HG03520 (cell line): ENCODE results near the gene LAMA2.

Experiments
- ATAC-seq: cut with Tn5 transposase; IDR thresholded peaks from one replicate; pipeline ENCODE4 v1.9.1; 2021; ENCODE audit warnings: mild to moderate bottlenecking, moderate library complexity; ENCODE audit not compliant: unreplicated experiment

LAMA2 gene, protein sequence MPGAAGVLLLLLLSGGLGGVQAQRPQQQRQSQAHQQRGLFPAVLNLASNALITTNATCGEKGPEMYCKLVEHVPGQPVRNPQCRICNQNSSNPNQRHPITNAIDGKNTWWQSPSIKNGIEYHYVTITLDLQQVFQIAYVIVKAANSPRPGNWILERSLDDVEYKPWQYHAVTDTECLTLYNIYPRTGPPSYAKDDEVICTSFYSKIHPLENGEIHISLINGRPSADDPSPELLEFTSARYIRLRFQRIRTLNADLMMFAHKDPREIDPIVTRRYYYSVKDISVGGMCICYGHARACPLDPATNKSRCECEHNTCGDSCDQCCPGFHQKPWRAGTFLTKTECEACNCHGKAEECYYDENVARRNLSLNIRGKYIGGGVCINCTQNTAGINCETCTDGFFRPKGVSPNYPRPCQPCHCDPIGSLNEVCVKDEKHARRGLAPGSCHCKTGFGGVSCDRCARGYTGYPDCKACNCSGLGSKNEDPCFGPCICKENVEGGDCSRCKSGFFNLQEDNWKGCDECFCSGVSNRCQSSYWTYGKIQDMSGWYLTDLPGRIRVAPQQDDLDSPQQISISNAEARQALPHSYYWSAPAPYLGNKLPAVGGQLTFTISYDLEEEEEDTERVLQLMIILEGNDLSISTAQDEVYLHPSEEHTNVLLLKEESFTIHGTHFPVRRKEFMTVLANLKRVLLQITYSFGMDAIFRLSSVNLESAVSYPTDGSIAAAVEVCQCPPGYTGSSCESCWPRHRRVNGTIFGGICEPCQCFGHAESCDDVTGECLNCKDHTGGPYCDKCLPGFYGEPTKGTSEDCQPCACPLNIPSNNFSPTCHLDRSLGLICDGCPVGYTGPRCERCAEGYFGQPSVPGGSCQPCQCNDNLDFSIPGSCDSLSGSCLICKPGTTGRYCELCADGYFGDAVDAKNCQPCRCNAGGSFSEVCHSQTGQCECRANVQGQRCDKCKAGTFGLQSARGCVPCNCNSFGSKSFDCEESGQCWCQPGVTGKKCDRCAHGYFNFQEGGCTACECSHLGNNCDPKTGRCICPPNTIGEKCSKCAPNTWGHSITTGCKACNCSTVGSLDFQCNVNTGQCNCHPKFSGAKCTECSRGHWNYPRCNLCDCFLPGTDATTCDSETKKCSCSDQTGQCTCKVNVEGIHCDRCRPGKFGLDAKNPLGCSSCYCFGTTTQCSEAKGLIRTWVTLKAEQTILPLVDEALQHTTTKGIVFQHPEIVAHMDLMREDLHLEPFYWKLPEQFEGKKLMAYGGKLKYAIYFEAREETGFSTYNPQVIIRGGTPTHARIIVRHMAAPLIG (N-terminal part only)

DNA sequence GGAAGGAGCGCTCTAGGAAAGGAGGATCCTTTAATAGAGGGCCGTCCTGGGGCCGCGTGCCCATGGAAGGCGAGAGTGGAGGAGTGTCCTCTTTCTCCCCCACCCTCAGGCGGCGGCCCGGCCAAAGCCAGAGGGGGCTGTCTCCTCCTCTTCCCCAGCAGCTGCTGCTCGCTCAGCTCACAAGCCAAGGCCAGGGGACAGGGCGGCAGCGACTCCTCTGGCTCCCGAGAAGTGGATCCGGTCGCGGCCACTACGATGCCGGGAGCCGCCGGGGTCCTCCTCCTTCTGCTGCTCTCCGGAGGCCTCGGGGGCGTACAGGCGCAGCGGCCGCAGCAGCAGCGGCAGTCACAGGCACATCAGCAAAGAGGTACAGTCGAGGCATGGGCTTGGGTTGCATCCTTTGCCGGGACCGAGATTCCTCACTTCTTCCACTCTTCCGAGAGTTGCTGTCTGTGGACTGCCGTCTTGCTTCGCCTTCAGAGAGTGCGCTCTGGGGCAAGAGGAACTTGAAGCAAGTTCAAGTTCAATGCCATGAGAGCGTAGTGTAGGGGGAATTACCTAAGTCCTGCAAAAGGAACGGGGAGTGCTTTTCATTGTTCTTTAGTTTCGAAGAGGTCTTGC is at the start of gene LAMA2:
Gene LAMA2 (plus strand): TSS at position 148 of the 621 bp plus-strand sequence. CDS start 108 bp downstream, at position 256.
- no peak for ATAC-seq

DNA sequence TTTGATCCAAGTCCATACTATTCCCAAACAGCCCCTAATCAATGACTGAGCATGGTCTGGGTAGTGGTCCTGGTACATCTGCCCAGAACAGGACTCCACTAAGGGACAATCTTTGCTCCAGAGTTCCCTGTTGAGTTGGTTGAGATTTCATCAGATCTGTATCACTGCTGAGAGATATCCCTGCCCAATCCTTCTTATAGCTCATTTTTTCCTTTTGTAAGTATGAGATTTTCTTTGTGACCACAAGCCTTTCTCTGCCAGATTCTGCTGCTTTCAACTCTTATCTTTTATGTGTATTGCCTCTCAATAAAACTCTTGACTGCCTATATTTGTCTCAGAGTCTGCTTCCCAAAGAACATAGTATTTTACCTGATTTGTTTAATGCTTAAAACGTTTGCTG is 46.2 kb upstream of the LAMA2 start:
- no peak for ATAC-seq

DNA sequence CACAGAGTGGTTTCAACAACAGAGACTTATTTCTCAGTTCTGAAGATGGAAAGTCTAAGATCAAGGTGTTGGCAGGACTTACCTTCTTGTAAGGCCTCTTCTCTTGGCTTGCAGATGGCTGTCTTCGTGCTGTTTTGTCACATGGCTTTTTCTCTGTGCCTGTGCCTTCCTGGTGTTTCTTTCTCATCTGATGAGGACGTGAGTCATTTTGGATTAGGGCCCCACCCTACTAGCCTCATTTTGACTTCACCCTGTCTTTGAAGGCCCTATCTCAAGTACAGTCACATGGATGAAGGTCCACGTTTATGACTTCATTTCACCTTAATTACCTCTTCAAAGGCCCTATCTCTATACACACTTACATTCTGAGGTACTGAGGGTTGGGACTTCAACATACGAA is 41.4 kb upstream of the LAMA2 start:
- ATAC-seq = no peak

DNA sequence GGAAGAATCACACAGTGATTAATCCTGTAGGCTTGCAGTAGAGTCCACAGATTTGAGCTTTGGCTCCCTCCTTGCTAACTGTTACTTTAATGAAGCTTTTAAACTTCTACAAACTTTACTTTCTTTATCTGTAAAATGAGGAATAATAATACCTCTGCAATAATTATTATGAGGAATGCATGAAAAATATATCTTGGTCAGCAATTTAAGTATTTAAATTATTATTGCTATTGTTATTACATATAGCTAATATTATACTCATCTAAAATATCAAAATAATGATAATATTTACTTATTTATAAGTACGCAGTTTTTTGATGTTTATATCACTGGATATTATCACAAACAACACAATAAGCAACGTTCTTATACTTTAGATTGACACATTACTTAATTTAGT is 38.3 kb upstream of the LAMA2 start:
- no peak for ATAC-seq

DNA sequence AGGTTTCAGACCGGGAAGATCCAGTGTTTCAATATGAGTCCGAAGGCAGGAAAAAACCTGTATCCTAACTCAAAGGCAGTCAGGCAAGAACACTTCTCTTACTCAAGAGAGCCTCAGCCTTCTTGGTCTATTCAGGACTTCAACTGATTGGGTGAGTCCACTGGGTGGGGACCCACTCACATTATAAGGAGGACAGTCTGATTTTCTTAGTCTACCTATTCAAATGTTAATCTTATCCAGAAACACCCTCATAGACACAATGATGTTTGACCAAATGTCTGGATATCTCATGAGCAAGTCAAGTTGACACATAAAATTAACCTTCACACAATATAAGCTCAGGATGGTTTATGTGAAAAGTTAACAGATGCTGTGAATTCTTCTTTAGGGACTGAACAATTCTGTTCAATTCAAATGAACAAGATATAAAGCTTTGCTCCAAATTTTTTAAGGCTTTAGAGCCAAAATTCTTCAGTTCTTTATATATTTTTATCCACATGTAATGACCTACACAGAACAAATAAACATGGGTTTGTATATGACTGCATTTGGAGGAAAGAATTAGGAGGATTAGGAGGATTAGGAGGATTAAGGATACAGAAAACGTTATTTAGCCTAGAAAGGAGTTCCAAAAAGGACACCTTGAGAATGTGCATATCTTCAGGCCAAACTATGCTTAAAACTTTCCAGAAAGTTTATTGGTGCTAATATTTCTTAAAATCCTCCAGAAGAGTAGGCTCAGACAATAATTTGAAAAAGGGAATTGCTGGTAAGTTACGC is 35.3 kb upstream of the LAMA2 start:
- no peak for ATAC-seq

DNA sequence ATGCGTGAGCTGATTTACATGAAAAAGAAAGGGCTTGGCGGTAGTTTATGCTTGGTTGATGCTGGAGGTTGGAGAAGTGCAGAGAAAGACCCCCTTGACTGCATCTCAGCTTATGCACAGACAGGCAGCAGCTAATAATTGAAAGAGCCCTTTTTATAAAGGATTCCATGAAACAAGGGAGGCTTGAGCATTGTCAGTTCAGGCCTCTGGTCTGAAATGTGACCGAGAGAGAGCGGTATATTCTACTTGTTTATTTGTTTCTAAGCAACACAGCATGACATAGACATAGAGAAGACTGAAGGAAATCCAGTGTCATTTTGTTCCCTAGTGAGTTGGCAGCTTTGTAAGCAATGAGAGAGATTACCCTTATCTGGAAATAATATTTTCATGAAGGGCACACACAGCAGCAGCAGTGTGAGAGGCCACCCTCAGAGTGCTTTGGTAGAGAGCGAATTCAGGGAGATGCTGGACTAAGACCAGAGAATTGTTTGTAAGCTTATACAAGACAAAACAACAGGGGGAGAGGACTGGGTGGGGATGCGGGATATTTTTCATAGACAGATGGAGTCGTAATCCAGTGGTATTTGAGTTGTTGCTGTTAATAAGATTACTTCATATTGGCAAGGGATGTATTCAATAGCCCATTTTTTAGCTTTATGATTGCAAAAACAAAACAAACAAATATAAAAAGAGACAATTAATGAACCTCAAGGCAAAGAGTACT is 34.6 kb upstream of the LAMA2 start:
- ATAC-seq = no peak

DNA sequence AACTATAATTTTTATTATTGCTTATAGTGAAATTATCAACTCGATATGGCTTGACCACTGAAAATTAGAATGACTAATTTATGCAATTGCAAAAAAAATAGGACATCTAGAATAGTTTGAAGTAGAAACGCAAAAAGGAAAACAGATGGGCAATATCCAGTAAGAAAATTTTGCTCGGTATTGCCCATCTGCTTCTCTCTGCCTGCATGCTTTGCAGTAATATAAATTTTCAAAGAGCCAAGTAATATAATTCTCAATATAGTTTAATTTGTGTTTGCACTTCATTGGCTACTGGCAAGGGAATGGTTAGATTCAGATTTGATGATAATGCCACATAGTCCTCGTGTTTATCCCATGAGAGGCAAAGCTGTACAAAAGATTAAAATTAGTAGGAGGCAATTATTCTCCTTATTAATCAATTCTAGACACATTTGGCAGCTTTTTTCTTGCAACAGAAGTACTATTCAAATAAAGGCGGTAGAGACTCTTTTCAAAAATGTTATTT is 27.3 kb upstream of the LAMA2 start:
- no peak for ATAC-seq

DNA sequence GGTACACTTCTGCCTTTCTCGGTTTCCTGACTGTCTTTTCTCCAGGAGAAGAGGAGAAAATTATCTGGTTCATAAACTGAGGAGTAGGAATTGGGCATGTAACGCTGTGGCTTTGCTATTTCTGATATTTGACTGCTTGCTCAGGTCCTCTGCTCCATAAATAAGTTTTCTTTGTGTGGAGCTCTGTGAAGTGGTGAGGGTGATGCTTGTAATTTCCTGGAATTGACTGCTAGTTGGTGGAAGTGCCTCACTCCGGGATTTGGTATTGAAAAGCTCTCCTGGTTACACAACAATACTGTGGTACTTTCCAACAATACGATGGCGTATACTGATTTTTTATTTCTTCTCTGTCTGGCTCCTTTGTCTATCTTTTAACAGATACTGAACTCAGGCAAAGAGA is 25.1 kb upstream of the LAMA2 start:
- ATAC-seq = no peak

DNA sequence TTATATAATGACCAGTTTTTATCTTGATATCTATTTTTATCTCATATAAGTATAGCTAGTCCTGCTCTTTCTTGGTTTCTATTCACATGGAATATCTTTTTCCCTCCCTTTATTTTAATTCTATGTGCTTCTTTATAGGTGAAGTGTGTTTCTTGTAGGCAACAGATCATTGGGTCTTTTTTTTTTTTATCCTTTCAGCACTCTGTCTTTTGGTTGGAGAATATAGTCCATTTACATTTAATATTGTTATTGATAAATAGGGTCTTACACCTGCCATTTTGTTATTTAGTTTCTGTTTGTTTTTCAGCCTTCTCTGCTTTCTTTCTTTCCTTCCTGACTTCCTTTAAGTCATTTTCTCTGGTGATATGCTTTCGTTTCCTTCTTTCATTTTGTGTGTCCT is 22.2 kb upstream of the LAMA2 start:
- ATAC-seq = no peak

DNA sequence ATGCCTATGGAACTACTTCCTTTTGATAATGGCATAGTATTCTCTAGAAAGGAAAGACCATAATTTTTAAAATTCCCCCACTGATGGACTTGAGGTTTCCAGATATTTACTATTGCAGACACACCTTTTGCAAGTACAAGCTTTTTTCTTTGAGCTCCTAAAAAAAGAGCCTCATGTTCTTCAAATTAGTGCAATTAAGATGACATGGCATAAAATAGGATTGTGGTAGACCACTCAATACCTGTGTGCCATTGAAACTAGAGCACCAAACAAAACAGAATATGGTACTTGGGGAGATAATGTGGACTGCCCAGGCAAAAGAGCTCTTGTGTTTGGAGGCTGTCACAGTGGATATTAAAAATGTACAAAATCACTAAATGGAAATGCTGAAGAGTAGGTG is 19.0 kb upstream of the LAMA2 start:
- no peak for ATAC-seq

DNA sequence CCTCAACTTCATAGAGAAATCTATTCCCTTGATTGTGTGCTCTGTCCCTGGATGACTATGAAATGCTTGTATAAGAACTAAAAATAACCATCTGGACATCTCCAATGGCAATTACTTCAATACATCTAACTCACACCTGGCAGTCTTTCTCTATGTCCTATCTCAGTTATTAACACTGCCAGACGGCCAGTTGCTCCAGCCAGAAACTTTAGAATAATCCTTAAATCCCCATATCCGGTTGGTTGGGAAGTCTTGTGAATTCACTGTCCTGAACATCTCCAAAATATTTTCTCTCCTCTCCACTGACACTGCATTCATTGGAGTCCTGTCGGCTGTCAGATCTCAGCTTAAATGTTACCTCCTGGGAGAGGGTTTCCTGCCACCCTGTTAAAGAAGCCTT is 12.2 kb upstream of the LAMA2 start:
- no peak for ATAC-seq

DNA sequence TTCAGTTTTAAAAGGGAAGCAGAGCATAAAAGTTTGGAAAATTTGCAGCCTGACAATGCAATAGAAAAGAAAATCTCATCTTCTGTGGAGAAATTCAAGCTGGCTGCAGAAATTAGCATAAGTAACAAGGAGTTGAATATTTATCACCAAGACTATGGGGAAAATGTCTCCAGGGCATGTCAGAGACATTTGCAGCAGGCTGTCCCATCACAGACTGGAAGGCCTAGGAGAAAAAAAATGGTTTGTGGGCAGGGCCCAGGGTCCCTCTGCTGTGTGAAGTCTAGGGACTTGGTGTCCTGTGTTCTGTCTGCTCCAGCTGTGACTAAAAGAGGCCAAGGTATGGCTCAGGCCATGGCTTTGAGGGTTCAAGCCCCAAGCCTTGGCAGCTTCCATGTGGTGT is 8.1 kb upstream of the LAMA2 start:
- ATAC-seq = no peak

DNA sequence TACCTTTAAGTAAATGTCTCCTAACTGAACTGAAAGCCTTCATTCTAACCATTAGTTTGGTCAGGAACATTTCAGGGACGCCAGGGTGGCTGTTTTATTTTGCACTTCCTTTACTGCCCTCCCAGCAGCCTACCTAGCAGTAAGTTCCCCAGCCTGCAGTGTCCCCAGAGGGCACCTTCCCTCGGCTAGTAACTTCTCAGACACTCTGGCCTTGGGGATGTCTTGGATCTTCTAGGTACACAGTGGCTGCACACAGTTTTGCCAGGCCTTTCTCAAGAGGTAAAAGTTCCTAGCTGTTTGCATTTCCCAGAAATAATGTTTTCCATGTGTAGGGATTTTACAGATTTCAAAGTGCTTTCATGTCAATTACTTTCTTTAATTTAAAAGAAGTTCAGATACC is 378 bp upstream of the LAMA2 start:
- no peak for ATAC-seq

DNA sequence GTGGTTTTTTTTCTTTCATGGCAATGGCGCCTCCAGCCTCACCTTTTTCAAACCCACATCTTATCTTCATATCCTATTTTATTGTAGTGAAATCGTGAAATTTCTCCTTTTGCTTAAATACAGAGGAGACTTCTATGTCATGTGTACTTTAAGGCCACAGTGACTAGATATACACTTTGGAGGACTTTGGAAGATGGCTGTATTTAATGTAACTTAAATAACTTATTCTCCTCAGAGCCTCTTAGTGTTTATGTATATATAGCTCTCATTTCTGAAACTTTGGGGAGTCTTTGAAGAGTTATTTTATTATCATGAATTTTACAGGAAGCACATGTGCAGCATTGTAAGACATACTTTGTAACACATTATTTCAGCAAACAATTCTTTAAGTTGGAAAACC is 968 bp downstream of the LAMA2 start:
- no peak for ATAC-seq

DNA sequence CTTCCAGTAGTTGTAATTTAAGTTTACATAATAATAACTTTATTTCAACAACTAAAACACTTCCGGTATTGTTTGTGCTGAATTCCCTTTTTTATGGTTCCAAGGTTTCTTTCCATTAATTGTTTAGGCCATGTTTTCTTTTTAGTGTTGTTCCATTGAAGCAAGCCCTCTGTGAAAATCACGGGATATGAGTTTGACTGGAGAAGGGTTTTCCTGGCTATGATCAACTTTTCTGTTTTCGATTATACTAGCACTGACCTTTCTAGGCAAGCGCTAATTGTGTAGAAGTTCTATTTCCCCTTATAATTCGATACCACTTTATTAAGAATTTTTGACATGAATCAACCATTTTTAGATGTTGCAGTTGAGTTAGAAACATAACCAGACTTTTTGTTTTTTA is 2.4 kb downstream of the LAMA2 start:
- no peak for ATAC-seq

DNA sequence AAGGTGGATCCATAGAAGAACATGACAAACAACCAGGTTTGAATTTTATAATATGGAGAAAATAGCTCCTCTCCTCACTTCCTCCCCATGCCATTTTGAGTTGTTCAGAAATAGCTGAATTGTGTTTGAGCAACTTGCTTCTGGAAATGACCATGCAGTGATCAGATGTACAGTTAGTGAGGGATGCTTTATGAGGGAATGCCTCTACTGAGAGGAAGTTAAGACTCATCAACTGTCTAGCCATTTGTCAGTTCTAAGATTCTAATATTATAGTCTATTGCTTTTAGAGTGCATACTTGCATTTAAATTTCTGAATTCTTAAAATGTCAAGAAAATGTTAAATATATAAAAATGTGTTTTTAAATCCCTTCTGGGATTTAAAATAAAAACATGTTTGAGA is 3.8 kb downstream of the LAMA2 start:
- ATAC-seq = no peak

DNA sequence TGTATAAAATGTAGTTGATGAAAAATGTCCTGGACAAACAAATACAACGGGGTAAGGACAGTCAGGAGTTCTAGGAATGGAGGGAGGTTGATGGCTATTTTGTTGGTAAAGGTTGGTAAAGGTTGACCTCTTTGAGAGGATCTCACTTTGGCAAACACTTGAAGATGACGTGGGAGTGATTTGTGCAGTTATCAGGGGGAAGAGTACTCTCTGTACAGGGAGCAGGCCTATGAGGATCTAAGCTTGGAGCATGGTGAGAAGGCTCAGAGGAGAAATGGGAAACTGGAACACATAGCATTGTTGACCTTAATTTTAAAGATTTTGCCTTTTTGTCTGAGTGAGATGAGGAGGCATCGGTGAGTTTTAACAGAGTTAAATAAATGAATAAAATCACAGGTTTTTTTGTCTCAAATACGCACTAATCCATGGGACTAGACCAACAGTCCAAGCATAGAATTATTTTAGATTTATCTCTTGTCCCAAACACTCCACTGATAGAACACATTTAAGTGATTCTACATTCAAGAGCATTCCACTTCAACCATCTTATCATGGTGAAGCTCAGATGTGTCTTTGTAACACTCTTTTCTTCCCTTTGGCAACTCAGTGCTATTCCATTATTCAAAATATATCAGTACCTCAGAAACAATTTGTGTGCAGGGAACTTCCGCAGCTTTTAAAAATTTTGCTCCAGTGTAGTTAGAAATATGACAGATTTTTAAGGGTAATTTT is 5.7 kb downstream of the LAMA2 start:
- ATAC-seq = no peak

DNA sequence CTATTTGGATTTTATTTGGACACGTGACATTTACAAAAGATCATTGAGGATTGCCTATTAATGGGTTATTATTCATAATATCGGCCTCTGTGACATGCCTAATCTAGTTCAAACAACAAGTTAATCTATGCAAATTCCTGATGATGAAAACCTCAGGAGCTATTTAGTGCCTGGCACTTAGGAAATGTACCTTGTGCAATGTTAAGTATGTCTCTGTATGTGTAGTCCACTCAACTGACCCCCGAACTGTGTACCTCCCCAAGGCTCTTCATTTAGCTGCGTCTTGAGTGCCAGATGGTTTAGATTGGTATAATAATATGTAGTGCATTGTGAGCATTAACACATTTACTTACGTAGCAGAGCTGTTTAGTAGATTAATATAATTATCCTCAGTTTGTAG is 6.9 kb downstream of the LAMA2 start:
- ATAC-seq = no peak

DNA sequence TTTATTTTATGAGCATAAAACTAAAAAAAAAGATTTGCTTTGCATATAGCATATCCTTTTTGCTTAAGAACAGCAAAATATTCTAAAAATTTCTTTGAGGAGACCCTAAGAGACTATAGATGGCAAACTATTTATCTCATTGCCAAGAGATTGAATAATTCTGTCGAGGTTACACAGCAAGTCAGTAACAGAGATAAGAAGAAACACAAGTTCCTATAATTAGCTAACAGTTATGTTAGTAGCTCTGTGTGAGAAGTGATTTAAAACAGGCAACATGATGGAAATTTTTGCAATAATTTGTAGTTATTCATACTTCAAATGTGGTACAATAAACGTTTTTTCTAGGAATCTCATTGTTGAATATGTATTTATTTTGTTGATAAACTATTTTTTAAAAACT is 9.1 kb downstream of the LAMA2 start:
- no peak for ATAC-seq
